ENCODE results near the gene SLC26A9.
"Not testable (repeated sequence)": the region's sequence is repeated elsewhere in the genome, so short reads cannot be mapped to it uniquely, and the experiment has no call there.

Gene SLC26A9

DNA sequence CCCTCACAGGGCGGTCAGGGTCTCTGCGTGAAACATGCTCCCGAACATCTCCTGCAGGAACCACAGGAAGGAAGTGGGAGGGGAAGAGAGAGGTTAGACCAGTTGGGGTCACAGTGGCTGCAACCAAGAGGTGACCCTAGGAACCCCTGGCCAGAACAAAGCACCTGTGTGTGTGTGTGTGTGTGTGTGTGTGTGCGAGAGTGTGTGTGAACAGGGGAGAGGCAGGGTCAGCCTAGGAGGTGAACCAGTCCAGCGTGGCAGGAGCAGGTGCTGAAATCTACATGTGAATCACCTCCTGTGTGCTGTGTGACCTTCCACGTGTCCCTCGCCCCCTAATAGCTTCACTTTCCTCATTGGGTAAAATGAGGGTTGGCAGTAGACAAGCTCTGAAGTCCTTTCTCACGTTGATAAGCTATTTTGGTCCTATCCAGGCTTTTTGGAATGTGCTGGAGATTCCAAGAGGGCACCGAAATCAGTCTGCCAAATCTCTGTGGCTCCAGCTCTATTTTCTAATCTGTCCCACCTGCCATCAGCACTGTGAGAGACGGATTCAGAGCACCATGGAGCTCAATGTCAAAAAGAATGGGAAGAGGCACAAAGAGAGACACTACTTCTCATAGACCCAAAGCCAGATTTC lies 27.8 kb downstream of the SLC26A9 start:
- no peak overlapping the region for H3K4me3 ChIP-seq (ENCODE audit: low read length)

GRCh38 chr1:205914730-205915129 lies 28.5 kb downstream of the SLC26A9 start:
- H3K4me3 ChIP-seq (ENCODE audit: low read length) = no peak overlapping the region
- DNase-seq (ENCODE audit: low read depth, low spot score) = no peak

More for the DNA sequence above, 27.8 kb downstream of the SLC26A9 start:
- DNase-seq (ENCODE audit: low read depth, low spot score) = no peak

GRCh38 chr1:205914155-205914507 lies 29.1 kb downstream of the SLC26A9 start:
- no peak overlapping the region for H3K4me3 ChIP-seq (ENCODE audit: low read length)
- DNase-seq (ENCODE audit: low read depth, low spot score) = no peak

GRCh38 chr1:205913451-205914154 lies 29.7 kb downstream of the SLC26A9 start:
- H3K4me3 ChIP-seq (ENCODE audit: low read length) = no peak overlapping the region
- DNase-seq (ENCODE audit: low read depth, low spot score) = no peak

DNA sequence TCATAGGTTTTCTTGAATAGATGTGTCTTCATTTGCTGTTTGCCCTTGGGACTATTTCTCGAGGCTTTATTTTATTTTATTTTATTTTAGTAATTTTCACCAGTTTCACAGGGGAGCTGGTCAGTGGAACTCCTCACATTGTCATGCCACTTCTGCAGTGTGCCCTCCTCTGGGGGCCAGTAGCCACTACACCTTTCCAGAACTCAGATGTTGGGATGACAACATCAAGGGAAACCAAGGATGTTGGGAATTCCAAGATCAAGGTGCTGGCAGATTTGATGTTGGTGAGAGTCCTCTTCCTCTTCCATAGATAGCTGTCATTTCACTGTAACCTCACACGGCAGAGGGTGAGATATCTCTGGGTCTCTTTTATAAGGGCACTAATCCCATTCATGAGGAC lies 35.5 kb downstream of the SLC26A9 start:
- DNase-seq (ENCODE audit: low read depth, low spot score) = no peak

DNA sequence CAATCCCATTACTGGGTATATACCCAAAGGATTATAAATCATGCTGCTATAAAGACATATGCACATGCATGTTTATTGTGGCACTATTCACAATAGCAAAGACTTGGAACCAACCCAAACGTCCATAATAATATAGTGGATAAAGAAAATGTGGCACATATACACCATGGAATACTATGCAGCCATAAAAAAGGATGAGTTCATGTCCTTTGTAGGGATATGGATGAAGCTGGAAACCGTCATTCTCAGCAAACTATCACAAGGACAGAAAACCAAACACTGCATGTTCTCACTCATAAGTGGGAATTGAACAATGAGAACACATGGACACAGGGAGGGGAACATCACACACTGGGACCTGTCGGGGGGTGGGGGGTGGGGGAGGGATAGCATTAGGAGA lies 38.2 kb downstream of the SLC26A9 start:
- DNase-seq (ENCODE audit: low read depth, low spot score) = not testable (repeated sequence)

More for the DNA sequence above, 35.5 kb downstream of the SLC26A9 start:
- H3K4me3 ChIP-seq (ENCODE audit: low read length) = no peak overlapping the region

GRCh38 chr1:205896351-205896750 lies 46.9 kb downstream of the SLC26A9 start:
- DNase-seq (ENCODE audit: low read depth, low spot score) = no peak
- no peak overlapping the region for H3K4me3 ChIP-seq (ENCODE audit: low read length)

More for the DNA sequence above, 38.2 kb downstream of the SLC26A9 start:
- H3K4me3 ChIP-seq (ENCODE audit: low read length) = not testable (repeated sequence)

GRCh38 chr1:205894119-205894518 lies 49.1 kb downstream of the SLC26A9 start:
- DNase-seq (ENCODE audit: low read depth, low spot score); H3K4me3 ChIP-seq (ENCODE audit: low read length): not testable (repeated sequence)

DNA sequence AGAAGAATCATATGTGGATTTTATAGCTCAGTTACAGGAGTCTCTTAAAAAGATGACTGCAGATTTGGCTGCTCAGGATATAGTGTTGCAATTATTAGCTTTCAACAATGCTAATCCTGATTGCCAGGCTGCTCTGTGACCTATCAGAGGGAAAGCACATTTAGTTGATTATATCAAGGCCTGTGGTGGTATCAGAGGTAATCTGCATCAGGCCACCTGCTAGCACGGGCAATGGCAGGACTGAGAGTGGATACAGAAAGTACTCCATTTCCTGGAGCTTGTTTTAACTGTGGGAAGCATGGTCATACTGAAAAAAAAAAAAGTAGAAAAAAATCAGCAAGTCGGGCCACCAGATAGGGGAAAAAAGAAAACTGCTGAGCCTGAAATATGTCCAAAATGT lies 51.1 kb downstream of the SLC26A9 start:
- H3K4me3 ChIP-seq (ENCODE audit: low read length) = not testable (repeated sequence)

DNA sequence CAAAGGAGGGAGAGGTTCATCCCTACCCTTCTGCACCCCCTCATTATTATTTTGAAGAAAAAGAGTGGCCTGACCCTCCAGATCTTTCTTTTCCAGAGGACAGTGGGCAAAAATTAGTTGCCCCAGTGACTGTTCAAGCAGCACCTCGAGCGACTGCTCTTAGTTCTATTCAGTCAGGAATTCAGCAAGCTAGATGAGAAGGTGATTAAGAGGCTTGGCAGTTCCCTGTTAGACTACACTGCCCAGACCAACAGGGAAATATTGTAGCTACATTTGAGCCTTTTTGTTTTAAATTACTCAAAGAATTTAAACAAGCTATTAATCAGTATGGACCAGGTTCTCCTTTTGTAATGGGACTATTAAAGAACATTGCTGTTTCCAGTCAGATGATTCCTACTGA lies 51.8 kb downstream of the SLC26A9 start:
- DNase-seq (ENCODE audit: low read depth, low spot score) = not testable (repeated sequence)

More for the DNA sequence above, 51.1 kb downstream of the SLC26A9 start:
- DNase-seq (ENCODE audit: low read depth, low spot score) = not testable (repeated sequence)

DNA sequence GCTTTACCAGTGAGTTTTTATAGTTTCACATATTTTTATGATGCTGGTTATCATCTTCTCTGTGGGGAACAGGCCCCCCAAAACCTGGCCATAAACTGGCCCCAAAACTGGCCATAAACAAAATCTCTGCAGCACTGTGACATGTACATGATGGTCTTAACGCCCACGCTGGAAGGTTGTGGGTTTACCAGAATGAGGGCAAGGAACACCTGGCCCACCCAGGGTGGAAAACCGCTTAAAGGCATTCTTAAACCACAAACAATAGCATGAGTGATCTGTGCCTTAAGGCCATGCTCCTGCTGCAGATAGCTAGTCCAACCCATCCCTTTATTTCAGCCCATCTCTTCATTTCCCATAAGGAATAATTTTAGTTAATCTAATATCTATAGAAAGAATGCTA lies 52.6 kb downstream of the SLC26A9 start:
- not testable (repeated sequence) for DNase-seq (ENCODE audit: low read depth, low spot score)

More for the DNA sequence above, 51.8 kb downstream of the SLC26A9 start:
- not testable (repeated sequence) for H3K4me3 ChIP-seq (ENCODE audit: low read length)

GRCh38 chr1:205889706-205890105 lies 53.5 kb downstream of the SLC26A9 start:
- not testable (repeated sequence) for H3K4me3 ChIP-seq (ENCODE audit: low read length); DNase-seq (ENCODE audit: low read depth, low spot score)

More for the DNA sequence above, 52.6 kb downstream of the SLC26A9 start:
- H3K4me3 ChIP-seq (ENCODE audit: low read length) = not testable (repeated sequence)

DNA sequence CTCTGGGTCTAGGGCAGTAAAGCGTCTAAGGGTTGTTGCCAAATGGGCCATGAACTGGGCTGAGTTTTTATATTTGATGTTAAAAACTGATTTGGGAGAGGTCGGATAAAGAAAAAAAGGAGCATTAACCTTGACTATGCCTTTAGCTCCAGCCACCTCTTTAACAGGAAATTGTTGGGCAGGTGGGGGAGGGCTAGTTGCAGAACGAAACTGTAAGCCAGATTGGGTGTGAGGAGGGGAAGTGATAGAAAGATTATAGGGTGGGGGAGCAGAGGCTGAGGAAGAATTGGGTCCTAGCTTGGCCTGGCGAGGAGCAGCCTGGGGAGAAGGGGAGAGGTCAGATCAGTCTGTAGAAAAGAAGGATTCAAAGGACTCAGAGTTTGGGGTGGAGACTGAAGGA lies 54.2 kb downstream of the SLC26A9 start:
- DNase-seq (ENCODE audit: low read depth, low spot score) = peak; percentile 21
- not testable (repeated sequence) for H3K4me3 ChIP-seq (ENCODE audit: low read length)

GRCh38 chr1:205883792-205884191 lies 59.5 kb downstream of the SLC26A9 start:
- H3K4me3 ChIP-seq (ENCODE audit: low read length) = no peak overlapping the region
- DNase-seq (ENCODE audit: low read depth, low spot score) = no peak

- no peak for DNase-seq (ENCODE audit: low read depth, low spot score)
- H3K4me3 ChIP-seq (ENCODE audit: low read length) = no peak overlapping the region
Measured at GRCh38 chr1:205880923-205881322, 62.3 kb downstream of the SLC26A9 start.

GRCh38 chr1:205879974-205880373 lies 63.3 kb downstream of the SLC26A9 start:
- no peak overlapping the region for H3K4me3 ChIP-seq (ENCODE audit: low read length)
- DNase-seq (ENCODE audit: low read depth, low spot score) = no peak

DNA sequence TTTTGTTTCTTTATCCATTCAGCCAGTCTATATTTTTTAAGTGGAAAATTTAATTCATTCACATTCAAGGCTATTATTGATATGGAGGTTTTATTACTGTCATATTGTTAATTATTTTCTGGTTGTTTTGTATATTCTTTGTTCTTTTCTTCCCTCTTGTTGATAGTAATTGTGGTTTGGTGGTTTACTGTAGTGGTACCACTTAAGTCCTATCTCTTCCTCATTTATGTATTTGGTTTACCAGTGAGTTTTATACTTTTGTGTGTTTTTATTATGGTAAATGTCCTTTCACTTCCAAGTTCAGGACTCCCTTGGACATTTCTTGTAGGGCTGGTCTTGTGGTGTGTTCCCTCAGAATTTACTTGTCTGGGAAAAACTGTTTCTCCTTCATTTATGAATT lies 65.2 kb downstream of the SLC26A9 start:
- no peak for DNase-seq (ENCODE audit: low read depth, low spot score)

GRCh38 chr1:205873148-205873547 lies 70.1 kb downstream of the SLC26A9 start:
- H3K4me3 ChIP-seq (ENCODE audit: low read length); DNase-seq (ENCODE audit: low read depth, low spot score): not testable (repeated sequence)

More for the DNA sequence above, 65.2 kb downstream of the SLC26A9 start:
- H3K4me3 ChIP-seq (ENCODE audit: low read length) = no peak overlapping the region

GRCh38 chr1:205870236-205870635 lies 73.0 kb downstream of the SLC26A9 start:
- H3K4me3 ChIP-seq (ENCODE audit: low read length) = no peak overlapping the region
- DNase-seq (ENCODE audit: low read depth, low spot score) = no peak

Measured in Jurkat, Clone E6-1 (cell line).